Measurements from ENCODE around the gene RIMOC1.

RIMOC1 gene

DNA sequence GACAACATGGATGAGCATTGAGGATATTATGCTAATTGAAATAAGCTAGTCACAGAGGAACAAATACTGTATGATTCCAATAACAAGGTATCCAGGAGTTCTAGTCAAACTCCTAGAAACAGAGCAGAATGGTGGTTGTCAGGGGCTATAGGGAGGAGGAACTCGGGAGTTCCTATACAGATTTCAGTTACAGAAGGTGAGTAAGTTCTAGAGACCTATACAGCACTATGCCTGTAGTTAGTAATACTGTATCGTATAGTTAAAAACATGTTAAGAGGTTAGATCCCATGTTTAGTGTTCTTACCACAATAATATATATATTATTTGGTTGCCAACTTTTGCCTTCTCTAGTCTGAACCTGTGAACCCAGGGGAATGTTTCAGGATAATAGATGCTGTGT lies 26.0 kb upstream of the RIMOC1 start:
- TF ChIP-seq, protein P1, sequence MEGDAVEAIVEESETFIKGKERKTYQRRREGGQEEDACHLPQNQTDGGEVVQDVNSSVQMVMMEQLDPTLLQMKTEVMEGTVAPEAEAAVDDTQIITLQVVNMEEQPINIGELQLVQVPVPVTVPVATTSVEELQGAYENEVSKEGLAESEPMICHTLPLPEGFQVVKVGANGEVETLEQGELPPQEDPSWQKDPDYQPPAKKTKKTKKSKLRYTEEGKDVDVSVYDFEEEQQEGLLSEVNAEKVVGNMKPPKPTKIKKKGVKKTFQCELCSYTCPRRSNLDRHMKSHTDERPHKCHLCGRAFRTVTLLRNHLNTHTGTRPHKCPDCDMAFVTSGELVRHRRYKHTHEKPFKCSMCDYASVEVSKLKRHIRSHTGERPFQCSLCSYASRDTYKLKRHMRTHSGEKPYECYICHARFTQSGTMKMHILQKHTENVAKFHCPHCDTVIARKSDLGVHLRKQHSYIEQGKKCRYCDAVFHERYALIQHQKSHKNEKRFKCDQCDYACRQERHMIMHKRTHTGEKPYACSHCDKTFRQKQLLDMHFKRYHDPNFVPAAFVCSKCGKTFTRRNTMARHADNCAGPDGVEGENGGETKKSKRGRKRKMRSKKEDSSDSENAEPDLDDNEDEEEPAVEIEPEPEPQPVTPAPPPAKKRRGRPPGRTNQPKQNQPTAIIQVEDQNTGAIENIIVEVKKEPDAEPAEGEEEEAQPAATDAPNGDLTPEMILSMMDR (IDR thresholded peaks at IDR 0.05; ENCODE audit: low read depth, low read length), result no peak
- DNase-seq (ENCODE audit: extremely low read depth, low read depth), result no peak

DNA sequence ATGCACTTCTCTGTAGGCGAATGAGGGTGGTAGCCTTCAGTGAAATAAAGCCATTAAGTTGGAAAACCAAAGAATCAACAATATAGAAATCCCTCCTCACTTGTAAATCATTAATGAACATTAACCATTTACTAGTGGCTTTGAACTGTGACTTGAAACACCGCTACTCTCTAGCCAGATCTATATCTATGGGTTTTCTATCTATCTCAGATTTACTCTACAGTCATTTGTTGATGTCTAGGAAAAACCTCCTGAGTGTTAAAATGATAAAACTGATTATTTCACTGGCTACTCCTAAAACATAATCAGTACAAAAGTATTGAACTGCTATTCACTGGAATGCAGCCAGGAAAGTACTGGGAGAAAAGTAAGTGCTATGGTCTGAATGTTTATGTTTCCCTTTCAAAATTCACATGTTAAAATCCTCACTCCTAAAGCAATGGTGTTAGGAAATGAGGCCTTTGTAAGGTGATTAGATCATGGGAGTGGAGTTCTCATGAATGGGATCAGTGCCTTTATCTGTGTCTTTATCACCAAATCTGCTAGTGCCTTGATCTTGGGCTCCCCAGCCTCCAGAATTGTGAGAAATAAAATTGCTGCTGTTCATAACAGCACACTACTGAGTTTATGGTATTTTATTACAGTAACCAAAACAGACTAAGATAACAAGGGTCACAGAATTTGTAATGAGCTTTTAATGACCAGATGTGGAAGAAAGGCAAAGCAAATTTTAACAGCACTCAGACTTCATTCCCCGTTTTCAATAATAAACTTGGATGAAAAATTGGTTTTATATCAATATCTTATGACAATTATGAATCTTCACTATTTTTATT lies 25.3 kb upstream of the RIMOC1 start:
- TF ChIP-seq, protein P1 (IDR thresholded peaks at IDR 0.05; ENCODE audit: low read depth, low read length), result no peak
- DNase-seq (ENCODE audit: extremely low read depth, low read depth), result no peak

DNA sequence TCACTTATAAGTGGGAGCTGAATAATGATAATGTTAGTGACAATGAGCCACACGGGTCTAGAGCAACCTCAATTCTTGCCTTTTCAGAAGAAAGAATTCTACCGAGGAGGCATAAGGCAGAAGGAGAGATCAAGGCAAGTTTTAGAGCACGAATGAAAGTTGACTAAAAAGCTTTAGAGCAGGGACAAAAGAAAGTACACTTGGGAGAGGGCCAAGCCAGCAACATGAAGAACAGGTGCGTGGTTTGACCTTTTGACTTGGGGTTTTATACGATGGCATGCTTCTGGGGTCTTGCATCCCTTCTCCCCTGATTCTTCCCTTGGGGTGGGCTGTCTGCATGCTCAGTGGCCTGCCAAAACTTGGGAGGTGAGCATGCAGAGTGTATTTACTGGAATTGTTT lies 21.4 kb upstream of the RIMOC1 start:
- no peak for DNase-seq (ENCODE audit: extremely low read depth, low read depth)
- TF ChIP-seq, protein P1 (IDR thresholded peaks at IDR 0.05; ENCODE audit: low read depth, low read length), result no peak

DNA sequence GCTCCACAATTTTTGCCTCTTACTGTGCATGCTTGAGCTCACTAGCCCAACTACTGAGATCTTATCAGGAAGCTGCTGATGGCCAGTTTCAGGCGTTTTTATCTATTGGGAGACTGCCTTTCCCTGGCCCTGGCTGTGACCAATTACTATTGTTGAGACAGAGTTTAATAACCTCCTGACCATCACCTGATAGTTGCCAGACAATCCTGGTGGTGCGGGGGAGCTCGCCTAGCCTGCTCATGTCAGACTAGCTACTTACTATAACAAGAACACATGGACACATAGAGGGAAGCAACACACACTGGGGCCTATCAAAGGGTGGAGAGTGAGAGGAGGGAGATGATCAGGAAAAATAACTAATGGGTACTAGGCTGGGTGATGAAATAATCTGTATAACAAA lies 20.9 kb upstream of the RIMOC1 start:
- DNase-seq (ENCODE audit: extremely low read depth, low read depth), result no peak
- TF ChIP-seq, protein P1 (IDR thresholded peaks at IDR 0.05; ENCODE audit: low read depth, low read length), result no peak

DNA sequence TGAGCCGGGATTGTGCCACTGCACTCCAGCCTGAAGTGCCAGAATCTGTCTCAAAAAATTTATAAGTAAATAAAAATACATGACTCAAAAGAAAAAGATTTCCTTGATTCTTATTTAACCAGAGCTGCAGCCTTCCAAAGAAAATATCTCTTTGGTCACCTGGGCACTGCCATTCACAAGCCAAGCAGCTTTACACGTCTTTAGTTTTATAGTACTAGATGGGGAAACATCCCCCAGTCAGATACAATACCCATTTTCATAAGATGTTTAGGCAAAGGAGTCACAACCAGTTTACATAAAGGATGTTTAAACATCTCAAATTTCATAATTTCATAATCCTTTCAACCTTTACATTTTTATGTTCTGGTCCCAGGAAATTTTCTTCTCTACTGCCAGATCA lies 20.2 kb upstream of the RIMOC1 start:
- DNase-seq (ENCODE audit: extremely low read depth, low read depth), result no peak
- TF ChIP-seq, protein P1 (IDR thresholded peaks at IDR 0.05; ENCODE audit: low read depth, low read length), result no peak

DNA sequence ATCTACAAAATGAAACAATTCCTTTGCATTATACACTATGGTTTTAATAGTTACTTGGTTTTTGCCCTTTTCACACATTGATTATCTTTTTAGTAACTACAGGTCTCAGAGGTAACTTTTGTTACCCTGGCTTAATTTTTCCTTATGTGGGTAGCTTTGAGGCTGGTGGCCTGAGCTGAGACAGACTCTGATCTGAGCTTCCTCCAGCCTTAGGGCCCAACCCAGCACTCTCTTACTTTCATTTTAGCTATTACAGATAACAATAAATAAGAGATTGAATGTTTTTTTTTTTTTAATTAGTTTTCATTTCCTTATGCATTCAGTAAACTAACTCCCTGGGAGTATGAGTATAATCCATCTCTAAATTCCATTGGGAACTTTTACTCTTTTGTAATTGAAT lies 18.9 kb upstream of the RIMOC1 start:
- DNase-seq (ENCODE audit: extremely low read depth, low read depth), result no peak
- TF ChIP-seq, protein P1 (IDR thresholded peaks at IDR 0.05; ENCODE audit: low read depth, low read length), result no peak

DNA sequence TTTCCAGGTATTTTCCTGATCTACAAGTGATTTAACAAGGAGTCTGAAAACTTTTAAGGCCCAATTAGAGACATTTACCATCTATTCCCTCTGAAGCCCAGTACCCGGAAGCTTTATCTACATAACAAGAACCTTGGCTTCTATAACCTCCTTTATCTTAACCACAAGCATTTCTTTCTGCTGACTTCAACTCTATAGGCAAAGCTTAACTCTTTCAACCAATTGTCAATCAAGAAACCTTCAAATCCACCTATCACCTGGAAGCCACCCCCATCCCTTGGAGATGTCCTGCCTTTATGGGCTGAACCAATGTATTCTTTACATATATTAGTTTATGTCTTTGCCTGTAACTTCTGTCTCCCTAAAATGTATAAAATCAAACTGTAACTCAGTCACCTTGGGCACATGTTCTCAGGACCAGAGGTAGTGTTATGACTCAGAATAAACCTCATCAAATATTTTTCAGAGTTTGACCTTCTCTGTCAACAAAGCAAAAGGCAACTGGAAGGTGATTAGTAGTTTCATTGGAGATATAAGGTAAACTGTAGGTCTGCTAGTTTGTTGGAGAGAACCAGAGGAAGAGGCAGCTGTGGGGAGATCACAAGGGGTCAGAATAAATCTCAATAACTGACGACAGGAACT lies 13.0 kb upstream of the RIMOC1 start:
- TF ChIP-seq, protein P1 (IDR thresholded peaks at IDR 0.05; ENCODE audit: low read depth, low read length), result no peak
- no peak for DNase-seq (ENCODE audit: extremely low read depth, low read depth)
